ENCODE data around the gene IL4.

- TF ChIP-seq POLR2A (IDR thresholded peaks at IDR 0.05; ENCODE audit: low read depth, low read length) (no peak), MYC (IDR thresholded peaks at IDR 0.05; ENCODE audit: low read depth, low read length) (no peak), CTCF (IDR thresholded peaks at IDR 0.05; ENCODE audit: extremely low read depth in 1 of 2, insufficient read depth in 1 of 2, low read depth in 1 of 2, low read length in 2 of 2) (no peak), EZH2 (IDR thresholded peaks at IDR 0.05; ENCODE audit: borderline replicate concordance, low read depth, low read length, severe bottlenecking) (no peak), MAX (IDR thresholded peaks at IDR 0.05; ENCODE audit: insufficient read depth, insufficient read length) (no peak), POLR2AphosphoS5 (IDR thresholded peaks at IDR 0.05; ENCODE audit: insufficient read depth, low read depth, low read length) (no peak), GATA2 (IDR thresholded peaks at IDR 0.05; ENCODE audit: insufficient read depth, insufficient read length, low read depth, low read length) (no peak), JUN (IDR thresholded peaks at IDR 0.05; ENCODE audit: borderline replicate concordance, insufficient read depth, insufficient read length, low read depth) (no peak)
These were observed 46.3 kb upstream of the IL4 start for GRCh38 chr5:132627470-132627869.
